Testis (tissue), 2 donors: ENCODE measurements around the gene SIGLEC14.

Experiments used
- CTCF ChIP-seq, 3 experiments: fragments of 450-650 bp in 2 of 3; fragments of 200-600 bp in 1 of 3; sonication (generic) in 1 of 3; IDR thresholded peaks; one replicate each; pipeline ENCODE4 v1.5.1; 2016 to 2019; ENCODE audit warnings: antibody characterized with exemption in 3 of 3, mild to moderate bottlenecking in 2 of 3, moderate library complexity in 1 of 3
- POLR2A ChIP-seq: fragments of 450-650 bp; IDR thresholded peaks from one replicate; pipeline ENCODE4 v1.6.1; 2017; ENCODE audit warnings: antibody characterized with exemption, mild to moderate bottlenecking, moderate library complexity

GRCh38 chr19:51695702-51696315, 49.2 kb upstream of the SIGLEC14 start:
- no peak for TF ChIP-seq POLR2A
- TF ChIP-seq CTCF (IDR thresholded peaks at IDR 0.05): no peak
